Hematopoietic multipotent progenitor cell treated with erythropoietin and hydrocortisone succinate and interleukin-3 and kit ligand, for 15 days (in vitro differentiated cells): ENCODE measurements around the gene FST.

Experiments used
- DNase-seq: peaks from one replicate; pipeline ENCODE4 v3.0.0-alpha.2; 2015; ENCODE audit warnings: low spot score

The FST gene

DNA sequence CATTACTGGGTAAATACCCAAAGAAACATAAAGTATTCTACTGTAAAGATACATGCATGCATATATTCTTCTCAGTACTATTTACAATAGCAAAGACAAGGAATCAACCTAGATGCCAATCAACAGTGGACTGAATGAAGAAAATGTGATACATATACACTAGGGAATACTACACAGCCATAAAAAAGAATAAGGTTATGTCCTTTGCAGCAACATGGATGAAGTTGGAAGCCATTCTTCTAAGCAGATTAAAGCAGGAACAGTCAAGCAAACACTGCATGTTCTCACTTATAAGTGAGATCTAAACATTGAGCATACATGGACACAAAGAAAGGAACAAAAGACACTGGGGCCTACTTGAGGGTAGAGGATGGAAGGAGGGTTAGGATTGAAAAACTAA is 40.4 kb downstream of the FST start:
- no peak for DNase-seq
